ENCODE data around the gene SEC16B.

Gene SEC16B

GRCh38 chr1:177969825-177970371 is at the start of gene SEC16B:
TSS of gene SEC16B (minus strand) at chr1:177970058. CDS start at chr1:177967981, 2,077 bp downstream.
- H3K4me3 ChIP-seq (ENCODE audit: low read depth, low read length), result no peak within 1 kb of the TSS
- TF ChIP-seq CTCF (IDR thresholded peaks at IDR 0.05; ENCODE audit: low read depth, low read length), result no peak

GRCh38 chr1:178019622-178020021 is 49.8 kb upstream of the SEC16B start:
- no peak overlapping the region for H3K4me3 ChIP-seq (ENCODE audit: low read depth, low read length)
- TF ChIP-seq CTCF (IDR thresholded peaks at IDR 0.05; ENCODE audit: low read depth, low read length), result no peak

GRCh38 chr1:178019208-178019607 is 49.4 kb upstream of the SEC16B start:
- TF ChIP-seq CTCF (IDR thresholded peaks at IDR 0.05; ENCODE audit: low read depth, low read length), result no peak
- no peak overlapping the region for H3K4me3 ChIP-seq (ENCODE audit: low read depth, low read length)

GRCh38 chr1:178017517-178017916 is 47.7 kb upstream of the SEC16B start:
- no peak overlapping the region for H3K4me3 ChIP-seq (ENCODE audit: low read depth, low read length)
- TF ChIP-seq CTCF (IDR thresholded peaks at IDR 0.05; ENCODE audit: low read depth, low read length), result no peak

- no peak for TF ChIP-seq CTCF (IDR thresholded peaks at IDR 0.05; ENCODE audit: low read depth, low read length)
- H3K4me3 ChIP-seq (ENCODE audit: low read depth, low read length), result no peak overlapping the region
These were observed 42.1 kb upstream of the SEC16B start for GRCh38 chr1:178011864-178012503.

GRCh38 chr1:178011465-178011828 is 41.6 kb upstream of the SEC16B start:
- TF ChIP-seq CTCF (IDR thresholded peaks at IDR 0.05; ENCODE audit: low read depth, low read length), result no peak
- H3K4me3 ChIP-seq (ENCODE audit: low read depth, low read length), result no peak overlapping the region

GRCh38 chr1:178010674-178011464 is 41.0 kb upstream of the SEC16B start:
- TF ChIP-seq CTCF (IDR thresholded peaks at IDR 0.05; ENCODE audit: low read depth, low read length), result no peak
- no peak overlapping the region for H3K4me3 ChIP-seq (ENCODE audit: low read depth, low read length)

Data from WI38 (cell line).